WI38 (cell line): ENCODE results near the gene RXRA.

Source experiments
- H3K4me3 ChIP-seq: 2 replicates; pipeline ENCODE4 v1.5.1; 2011; ENCODE audit warnings: low read depth, mild to moderate bottlenecking, control low read depth, low read length
- CTCF ChIP-seq: IDR thresholded peaks from 2 replicates; pipeline ENCODE4 v1.5.1; 2012; ENCODE audit warnings: low read depth, mild to moderate bottlenecking, control low read depth, low read length

Gene RXRA

DNA sequence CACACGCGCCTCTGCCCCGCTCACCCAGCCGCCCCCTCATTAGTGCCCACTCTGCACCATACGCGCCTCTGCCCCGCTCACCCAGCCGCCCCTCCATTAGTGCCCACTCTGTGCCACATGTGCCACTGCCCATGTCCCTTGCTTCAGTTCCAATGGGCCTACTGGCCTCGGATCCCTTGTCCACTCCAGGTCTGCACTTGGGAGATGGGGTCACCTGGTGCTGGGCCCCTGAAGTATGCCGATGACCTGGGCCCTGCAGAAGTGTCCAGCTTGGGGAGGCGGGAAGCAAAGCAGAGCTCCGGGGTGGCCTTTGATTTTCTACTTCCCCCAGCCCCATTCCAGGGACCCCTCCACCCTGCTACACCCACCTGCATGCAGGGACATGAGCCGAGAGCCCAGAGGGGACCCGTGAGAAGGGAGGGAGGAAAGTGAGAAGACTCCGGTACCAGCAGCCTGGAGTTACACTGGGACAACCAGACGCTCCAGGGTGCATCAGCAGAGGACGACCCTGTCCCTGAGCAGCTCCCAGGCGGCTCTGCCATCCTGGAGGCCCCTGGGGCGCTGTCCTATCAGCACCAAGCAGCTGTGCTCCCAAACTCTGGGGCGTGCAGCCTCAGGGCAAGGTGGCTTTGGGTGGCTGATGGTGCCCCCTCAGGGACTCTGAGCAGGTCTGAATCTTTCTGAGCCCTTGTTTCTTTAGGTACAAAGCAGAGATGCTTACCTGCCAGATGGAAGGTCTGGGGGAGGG, 140.8 kb downstream of the RXRA start:
- TF ChIP-seq CTCF = no peak
- no peak overlapping the region for H3K4me3 ChIP-seq

- no peak for TF ChIP-seq CTCF
- no peak overlapping the region for H3K4me3 ChIP-seq
Measured at GRCh38 chr9:134468358-134468757, 142.1 kb downstream of the RXRA start.

- H3K4me3 ChIP-seq = no peak overlapping the region
- TF ChIP-seq CTCF = no peak
Measured at GRCh38 chr9:134469041-134469875, 143.0 kb downstream of the RXRA start.

- no peak for TF ChIP-seq CTCF
- H3K4me3 ChIP-seq = no peak overlapping the region
Measured at GRCh38 chr9:134472256-134472655, 146.0 kb downstream of the RXRA start.

GRCh38 chr9:134473141-134474054, 147.1 kb downstream of the RXRA start:
- TF ChIP-seq CTCF = no peak
- H3K4me3 ChIP-seq = no peak overlapping the region

DNA sequence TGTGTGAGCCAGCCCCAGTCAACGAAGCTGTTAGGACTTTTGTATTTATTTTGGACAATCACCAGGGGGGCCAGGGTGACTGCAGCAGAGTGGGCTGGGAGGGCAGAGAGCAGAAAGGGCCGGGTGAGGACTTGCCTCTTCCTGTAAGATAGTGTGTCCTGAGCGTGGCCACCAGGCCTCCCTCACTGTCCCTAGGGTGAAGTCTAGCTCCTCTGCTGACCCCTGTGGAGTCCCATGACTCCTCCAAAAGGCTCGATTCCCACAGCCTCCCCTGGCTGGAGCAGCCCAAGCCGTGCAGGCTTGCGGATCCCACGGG, 147.8 kb downstream of the RXRA start:
- H3K4me3 ChIP-seq = no peak overlapping the region
- no peak for TF ChIP-seq CTCF
